ENCODE results near the gene MVB12B. TPM values are rescaled to one million over a fixed set of nuclear protein-coding genes. Genes with fewer than 3 reads are reported as not detected.
A peak's percentile ranks its signal among the peaks of the same experiment; 100 is the strongest.

MVB12B gene
- total and polyA plus RNA-seq, 2 of the 4 experiments (the other 2 are of a cell fraction), result 2.0 to 4.0 TPM

DNA sequence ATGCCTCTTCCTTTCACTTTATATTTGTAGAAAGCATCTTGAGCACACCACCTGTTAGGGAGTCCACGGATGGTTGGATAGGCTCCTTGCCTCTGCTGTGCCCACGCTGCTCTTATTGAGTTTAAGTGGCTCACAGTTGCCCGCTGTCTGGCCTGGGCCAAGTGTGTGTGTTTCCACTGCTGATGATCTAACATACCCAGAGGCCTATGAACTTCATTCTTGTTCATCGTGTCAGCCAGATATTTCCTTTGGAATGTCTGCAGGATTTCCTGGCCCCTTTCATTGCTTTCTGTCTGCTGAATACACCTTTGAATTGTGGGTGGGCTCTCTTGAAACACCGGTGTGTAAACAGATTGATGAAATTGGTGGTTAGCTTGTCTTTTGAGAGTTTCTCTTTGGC, 46.6 kb downstream of the MVB12B start:
- H2BK15ac ChIP-seq (ENCODE audit: low read depth, low read length), result no peak overlapping the region
- POLR2A ChIA-PET (ENCODE audit: unreplicated experiment), result no interaction called here
- TF ChIP-seq RAD21 (IDR thresholded peaks at IDR 0.05; ENCODE audit: low read length) (no peak), NFE2L2 (IDR thresholded peaks at IDR 0.05; ENCODE audit: low read depth, low read length) (no peak), MAFK (IDR thresholded peaks at IDR 0.05; ENCODE audit: low read depth, low read length) (no peak), MAZ (IDR thresholded peaks at IDR 0.05; ENCODE audit: borderline replicate concordance, low read depth, low read length) (no peak), BHLHE40 (IDR thresholded peaks at IDR 0.05; ENCODE audit: low read depth, low read length) (no peak), RCOR1 (IDR thresholded peaks at IDR 0.05; ENCODE audit: insufficient replicate concordance, low read length) (no peak), MXI1 (IDR thresholded peaks at IDR 0.05; ENCODE audit: borderline replicate concordance, low read depth, low read length) (no peak), FOS (IDR thresholded peaks at IDR 0.05; ENCODE audit: low read depth, low read length) (no peak), CHD1 (IDR thresholded peaks at IDR 0.05; ENCODE audit: low read depth, low read length) (no peak), SMC3 (IDR thresholded peaks at IDR 0.05; ENCODE audit: low read depth, low read length) (no peak), CEBPB (IDR thresholded peaks at IDR 0.05; ENCODE audit: low read depth, low read length) (no peak), RFX5 (IDR thresholded peaks at IDR 0.05; ENCODE audit: low read depth, low read length) (no peak)
- TF ChIP-seq, protein P1, sequence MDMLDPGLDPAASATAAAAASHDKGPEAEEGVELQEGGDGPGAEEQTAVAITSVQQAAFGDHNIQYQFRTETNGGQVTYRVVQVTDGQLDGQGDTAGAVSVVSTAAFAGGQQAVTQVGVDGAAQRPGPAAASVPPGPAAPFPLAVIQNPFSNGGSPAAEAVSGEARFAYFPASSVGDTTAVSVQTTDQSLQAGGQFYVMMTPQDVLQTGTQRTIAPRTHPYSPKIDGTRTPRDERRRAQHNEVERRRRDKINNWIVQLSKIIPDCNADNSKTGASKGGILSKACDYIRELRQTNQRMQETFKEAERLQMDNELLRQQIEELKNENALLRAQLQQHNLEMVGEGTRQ (IDR thresholded peaks at IDR 0.05; ENCODE audit: low read depth, low read length), result no peak
- TF ChIP-seq, protein P2, sequence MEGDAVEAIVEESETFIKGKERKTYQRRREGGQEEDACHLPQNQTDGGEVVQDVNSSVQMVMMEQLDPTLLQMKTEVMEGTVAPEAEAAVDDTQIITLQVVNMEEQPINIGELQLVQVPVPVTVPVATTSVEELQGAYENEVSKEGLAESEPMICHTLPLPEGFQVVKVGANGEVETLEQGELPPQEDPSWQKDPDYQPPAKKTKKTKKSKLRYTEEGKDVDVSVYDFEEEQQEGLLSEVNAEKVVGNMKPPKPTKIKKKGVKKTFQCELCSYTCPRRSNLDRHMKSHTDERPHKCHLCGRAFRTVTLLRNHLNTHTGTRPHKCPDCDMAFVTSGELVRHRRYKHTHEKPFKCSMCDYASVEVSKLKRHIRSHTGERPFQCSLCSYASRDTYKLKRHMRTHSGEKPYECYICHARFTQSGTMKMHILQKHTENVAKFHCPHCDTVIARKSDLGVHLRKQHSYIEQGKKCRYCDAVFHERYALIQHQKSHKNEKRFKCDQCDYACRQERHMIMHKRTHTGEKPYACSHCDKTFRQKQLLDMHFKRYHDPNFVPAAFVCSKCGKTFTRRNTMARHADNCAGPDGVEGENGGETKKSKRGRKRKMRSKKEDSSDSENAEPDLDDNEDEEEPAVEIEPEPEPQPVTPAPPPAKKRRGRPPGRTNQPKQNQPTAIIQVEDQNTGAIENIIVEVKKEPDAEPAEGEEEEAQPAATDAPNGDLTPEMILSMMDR (conservative IDR thresholded peaks at IDR 0.05; ENCODE audit: low read depth, low read length), result no peak
- no peak overlapping the region for H3K27ac ChIP-seq (ENCODE audit: insufficient read depth, low read length)
- no peak overlapping the region for H4K91ac ChIP-seq (ENCODE audit: insufficient read depth, low read depth, low read length)
- H3K9me3 ChIP-seq (ENCODE audit: control insufficient read depth, insufficient read depth, low read length), result no peaks in the 10 kb centered on the region
- peak; percentile 53 for DNase-seq
- peaks cover 13% of the 10 kb centered on the region for H3K4me1 ChIP-seq (ENCODE audit: control insufficient read depth, insufficient read depth, low read length)
- no peak overlapping the region for H2BK20ac ChIP-seq (ENCODE audit: low read depth, low read length)
- H2BK120ac ChIP-seq (ENCODE audit: low read depth, low read length), result no peak overlapping the region
- no peak overlapping the region for H3K18ac ChIP-seq (ENCODE audit: low read depth, low read length)
- in situ Hi-C loops (cut with MboI; ENCODE audit: low sequenced_read_pairs) (no loop called here), intact Hi-C loops (cut with micrococcal nuclease) (no loop called here), dilution Hi-C loops (cut with HindIII; ENCODE audit: low sequenced_read_pairs, unreplicated experiment) (no loop called here)
- H2AK9ac ChIP-seq (replicated peaks; ENCODE audit: low read depth, low read length, poor library complexity), result no peak overlapping the region
- no peak overlapping the region for H3K56ac ChIP-seq (ENCODE audit: extremely low read depth, insufficient read depth, low read length)
- no peak overlapping the region for H3K9ac ChIP-seq (ENCODE audit: low read depth, low read length)
- H3K4me2 ChIP-seq (ENCODE audit: low read depth, low read length), result peak overlapping the region; percentile 32; the same call in 1 of the 2 replicates
- no peak overlapping the region for H3K14ac ChIP-seq (replicated peaks; ENCODE audit: low read depth, low read length)
- peak; percentile 60 for ATAC-seq (ENCODE audit: low read depth)
- H4K20me1 ChIP-seq (ENCODE audit: insufficient read depth, low read length), result no peaks in the 10 kb centered on the region
- H3K79me1 ChIP-seq (ENCODE audit: low read depth in 1 of 2, low read length in 2 of 2), result 0 out of 4 replicates have a peak, but pooled peaks cover 0 to 11% of the 10 kb centered on the region in 2 experiments
- BruUV-seq (replicated peaks), result no TSS peak
- no peak overlapping the region for H3K4me3 ChIP-seq (ENCODE audit: insufficient read depth, low read depth, low read length)
- no peak overlapping the region; the same call in 1 of the 2 replicates for H2AK5ac ChIP-seq (ENCODE audit: low read depth, low read length)
- no peak overlapping the region for H3K23ac ChIP-seq (ENCODE audit: low read depth, low read length)
- H2AFZ ChIP-seq (replicated peaks; ENCODE audit: low read length, poor library complexity), result no peak overlapping the region
- CTCF ChIA-PET, result no interaction called here
- 33% methylated on average over 1 of the region's 5 CpGs; no CpG with 5 or more reads in 1 of the 2 experiments for WGBS, 2 experiments (ENCODE audit: extremely low coverage in 2 of 2, insufficient read length in 1 of 2)
- peaks cover 11% of the 10 kb centered on the region; the same call in 1 of the 2 replicates for H3K9me1 ChIP-seq (ENCODE audit: insufficient read depth, low read length)
- no peak overlapping the region for H2BK5ac ChIP-seq (ENCODE audit: low read depth, low read length, poor library complexity, severe bottlenecking)
- H3K4ac ChIP-seq (ENCODE audit: low read depth, low read length), result no peak overlapping the region
- H3K36me3 ChIP-seq (ENCODE audit: control insufficient read depth, insufficient read depth, low read length), result no peaks in the 10 kb centered on the region
- no peaks in the 10 kb centered on the region for H3K27me3 ChIP-seq (ENCODE audit: control insufficient read depth, insufficient read depth, low read length)
- H4K8ac ChIP-seq (ENCODE audit: low read depth in 2 of 2, low read length in 2 of 2), result no peak overlapping the region
- H4K5ac ChIP-seq (ENCODE audit: low read depth, low read length), result no peak overlapping the region
